ENCODE measurements around the gene SGPL1. TPM values are rescaled to one million over a fixed set of nuclear protein-coding genes. Genes with fewer than 3 reads are reported as not detected.
A peak's percentile ranks its signal among the peaks of the same experiment; 100 is the strongest.

The SGPL1 gene
- total and polyA plus RNA-seq, 8 donors: 47.5 to 60.6 (median 53.7) TPM

DNA sequence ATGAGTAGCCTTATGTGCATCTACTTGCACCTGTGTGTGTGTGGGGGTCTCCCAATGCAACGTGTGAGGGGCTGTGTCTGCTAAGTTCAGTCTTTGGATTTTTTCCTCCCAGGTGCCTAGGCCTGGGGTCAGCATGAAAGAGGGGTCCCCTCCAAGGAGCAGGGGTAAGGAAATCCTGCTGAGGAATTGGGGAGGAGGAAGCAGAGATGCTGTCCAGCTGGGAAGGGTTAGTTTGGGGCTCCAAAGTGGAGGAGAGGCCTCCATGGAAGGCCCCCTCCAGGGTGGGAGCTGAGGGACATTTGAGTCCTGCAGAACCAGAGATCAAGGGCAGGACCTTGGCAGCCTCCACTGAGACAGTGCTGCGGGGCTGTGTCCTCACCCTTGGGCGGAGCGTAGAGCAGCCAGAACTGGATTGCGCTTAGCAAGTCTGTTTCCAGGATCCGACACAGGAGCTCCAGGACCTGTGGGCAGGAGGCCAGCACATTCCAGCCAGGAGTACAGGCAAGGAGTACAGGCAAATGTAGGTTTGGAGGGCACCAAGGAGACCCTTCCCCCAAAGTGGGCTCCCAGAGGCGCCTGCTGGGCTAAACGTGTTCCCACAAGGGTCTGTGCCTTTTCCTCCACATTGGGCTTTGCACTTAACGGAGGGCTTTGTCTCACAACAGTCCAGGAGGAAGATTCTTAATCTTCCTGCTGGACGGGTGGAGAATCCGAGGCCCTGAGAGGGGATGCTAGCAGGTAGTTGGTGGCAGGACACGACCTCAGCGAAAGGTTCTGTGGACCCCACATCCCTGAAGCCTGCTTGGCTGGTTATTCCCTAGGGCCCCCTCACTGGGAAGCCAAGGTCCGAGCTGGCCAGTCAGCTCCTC is 40.7 kb upstream of the SGPL1 start:
- Histone ChIP-seq H3K4me1 (no peaks in the 10 kb centered on the region), H3K27me3 (no peaks in the 10 kb centered on the region), H3K9me3 (no peaks in the 10 kb centered on the region), H3K27ac (no peak overlapping the region), H3K36me3 (no peaks in the 10 kb centered on the region), H3K4me3 (no peak overlapping the region)
- DNase-seq: no peak
- intact Hi-C loops (cut with DNase I): no loop called here
- ATAC-seq: peak; percentile 22
- TF ChIP-seq, protein P1, sequence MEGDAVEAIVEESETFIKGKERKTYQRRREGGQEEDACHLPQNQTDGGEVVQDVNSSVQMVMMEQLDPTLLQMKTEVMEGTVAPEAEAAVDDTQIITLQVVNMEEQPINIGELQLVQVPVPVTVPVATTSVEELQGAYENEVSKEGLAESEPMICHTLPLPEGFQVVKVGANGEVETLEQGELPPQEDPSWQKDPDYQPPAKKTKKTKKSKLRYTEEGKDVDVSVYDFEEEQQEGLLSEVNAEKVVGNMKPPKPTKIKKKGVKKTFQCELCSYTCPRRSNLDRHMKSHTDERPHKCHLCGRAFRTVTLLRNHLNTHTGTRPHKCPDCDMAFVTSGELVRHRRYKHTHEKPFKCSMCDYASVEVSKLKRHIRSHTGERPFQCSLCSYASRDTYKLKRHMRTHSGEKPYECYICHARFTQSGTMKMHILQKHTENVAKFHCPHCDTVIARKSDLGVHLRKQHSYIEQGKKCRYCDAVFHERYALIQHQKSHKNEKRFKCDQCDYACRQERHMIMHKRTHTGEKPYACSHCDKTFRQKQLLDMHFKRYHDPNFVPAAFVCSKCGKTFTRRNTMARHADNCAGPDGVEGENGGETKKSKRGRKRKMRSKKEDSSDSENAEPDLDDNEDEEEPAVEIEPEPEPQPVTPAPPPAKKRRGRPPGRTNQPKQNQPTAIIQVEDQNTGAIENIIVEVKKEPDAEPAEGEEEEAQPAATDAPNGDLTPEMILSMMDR (IDR thresholded peaks at IDR 0.05): no peak

DNA sequence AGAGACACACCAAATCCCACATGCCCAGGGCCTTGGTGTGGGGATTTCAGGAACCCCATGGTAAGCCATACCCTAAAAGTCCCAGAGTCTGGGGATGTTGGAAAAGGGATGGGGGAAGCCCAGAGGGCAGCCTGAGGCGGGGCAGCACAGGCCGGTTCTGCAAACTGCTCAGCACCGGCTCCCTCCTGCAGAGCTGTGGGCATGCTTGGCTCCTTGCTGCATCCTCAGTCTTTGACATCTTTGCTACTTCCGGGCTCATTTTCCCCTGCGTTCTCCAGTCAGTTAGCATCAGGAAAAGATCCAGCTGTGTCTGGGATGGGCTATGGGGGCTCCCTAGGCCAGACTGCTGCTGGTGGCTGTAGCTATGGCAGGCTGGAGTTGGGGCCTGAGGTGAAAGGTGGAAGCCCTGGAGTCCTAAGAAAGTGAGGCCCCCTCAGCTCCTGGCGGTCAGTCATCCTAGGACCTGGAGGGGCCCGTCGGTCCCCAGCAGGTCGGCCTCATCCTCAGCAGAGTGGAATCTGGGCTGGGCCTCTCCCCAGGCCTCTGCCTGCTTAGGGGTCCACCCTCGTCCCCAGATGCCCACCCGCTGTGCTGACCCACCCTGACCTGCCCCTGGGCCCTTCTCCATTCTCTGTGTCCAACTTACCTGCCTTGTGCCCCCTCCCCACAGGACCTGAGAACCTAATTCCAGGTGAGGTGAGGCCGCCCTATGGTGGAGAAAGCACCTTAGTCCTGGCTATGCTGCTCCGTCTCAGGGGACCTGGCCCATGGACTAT is 39.9 kb upstream of the SGPL1 start:
- TF ChIP-seq, protein P1 (IDR thresholded peaks at IDR 0.05): no peak
- DNase-seq (peak in 1 of 4 donors; percentile 20), ATAC-seq (no peak)
- H3K27ac ChIP-seq: no peak overlapping the region
- H3K27me3 ChIP-seq: no peaks in the 10 kb centered on the region
- H3K9me3 ChIP-seq: no peaks in the 10 kb centered on the region
- intact Hi-C loops (cut with DNase I): no loop called here
- no peaks in the 10 kb centered on the region for H3K4me1 ChIP-seq
- H3K4me3 ChIP-seq: no peak overlapping the region
- H3K36me3 ChIP-seq: no peaks in the 10 kb centered on the region

DNA sequence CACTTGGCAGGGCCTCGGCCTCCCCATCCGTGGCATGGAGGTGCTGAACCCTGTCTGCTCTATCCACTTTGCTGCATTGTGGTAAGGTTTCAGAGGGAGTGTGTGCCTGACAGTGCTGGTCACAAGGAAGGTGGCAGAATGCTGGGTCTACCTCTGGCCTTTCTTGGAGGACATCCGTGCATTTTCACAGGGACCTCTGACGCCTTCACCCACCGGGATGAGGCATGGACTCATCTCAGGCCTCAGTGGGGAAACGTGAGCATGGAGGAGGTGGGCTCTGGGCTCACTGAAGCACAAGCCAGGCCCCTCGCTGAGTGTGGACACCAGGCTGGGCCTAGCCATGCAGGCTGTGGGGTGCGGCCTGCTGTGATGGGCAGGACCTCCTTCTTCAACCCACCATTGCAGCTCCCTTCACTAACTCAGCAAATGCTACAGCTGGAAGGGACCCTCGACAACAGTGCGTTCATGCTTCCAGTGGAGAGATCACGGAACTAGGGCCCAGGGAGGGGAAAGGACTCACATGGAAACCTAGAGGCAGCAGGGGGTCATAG is 39.2 kb upstream of the SGPL1 start:
- ATAC-seq (no peak), DNase-seq (no peak)
- Histone ChIP-seq H3K4me1 (no peaks in the 10 kb centered on the region), H3K27ac (no peak overlapping the region), H3K9me3 (no peaks in the 10 kb centered on the region), H3K4me3 (no peak overlapping the region), H3K27me3 (no peaks in the 10 kb centered on the region), H3K36me3 (no peaks in the 10 kb centered on the region)
- intact Hi-C loops (cut with DNase I): no loop called here
- TF ChIP-seq, protein P1 (IDR thresholded peaks at IDR 0.05): no peak

DNA sequence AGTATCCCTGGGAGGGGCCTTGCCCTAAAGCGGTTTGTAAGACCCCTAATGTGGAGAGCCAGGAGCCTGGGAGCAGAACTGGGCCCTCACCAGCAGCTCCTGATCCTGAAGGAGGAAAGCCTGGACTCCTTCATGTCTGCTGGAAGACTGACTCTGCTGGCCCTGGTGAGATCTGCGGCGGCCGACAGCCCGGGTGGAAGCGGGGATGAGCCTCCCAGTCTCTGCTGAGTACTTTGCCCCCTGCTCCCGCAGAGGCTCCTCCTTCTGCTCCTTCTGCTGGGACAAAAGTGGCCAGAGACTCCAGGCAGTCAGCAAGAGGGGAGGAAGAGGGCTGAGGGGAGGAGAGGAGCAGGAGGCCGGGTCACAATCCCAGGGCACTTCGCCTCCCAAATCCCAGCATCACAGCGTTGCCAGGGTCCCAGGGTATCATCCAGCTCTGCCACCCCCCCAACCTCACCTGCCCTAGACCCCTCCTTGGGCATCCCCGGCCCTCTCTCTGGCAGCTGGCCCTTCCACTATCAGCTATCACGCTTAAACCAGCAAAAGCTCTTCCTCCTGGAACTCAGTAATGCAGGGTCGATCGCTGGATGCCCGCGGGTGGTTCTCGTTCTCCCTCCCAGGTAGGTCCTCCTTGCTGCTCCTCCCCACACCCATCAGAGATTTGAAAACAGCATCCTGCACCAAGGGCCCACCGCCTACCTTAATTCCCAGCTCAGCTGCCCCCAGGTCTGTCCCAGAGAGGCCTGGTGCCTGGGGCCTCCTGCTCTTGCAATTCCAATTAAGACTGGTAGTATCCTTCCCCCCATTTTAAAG is 38.5 kb upstream of the SGPL1 start:
- no peak for DNase-seq
- no peaks in the 10 kb centered on the region for H3K27me3 ChIP-seq

More for the DNA sequence above, 38.5 kb upstream of the SGPL1 start:
- Histone ChIP-seq H3K4me3 (no peak overlapping the region), H3K4me1 (no peaks in the 10 kb centered on the region), H3K36me3 (no peaks in the 10 kb centered on the region), H3K9me3 (no peaks in the 10 kb centered on the region), H3K27ac (no peak overlapping the region)
- TF ChIP-seq, protein P1 (IDR thresholded peaks at IDR 0.05): no peak
- intact Hi-C loops (cut with DNase I): no loop called here
- no peak for ATAC-seq
